Ovary (tissue), 9 donors: ENCODE data around the gene MMP24. TPM values are rescaled to one million over a fixed set of nuclear protein-coding genes. Genes with fewer than 3 reads are reported as not detected.

Experiments used
- DNase-seq, 5 donors: peaks; one replicate each; pipeline ENCODE4 v3.0.0-alpha.2; 2019 to 2020
- H3K27ac ChIP-seq, 2 donors: fragments of 200-600 bp; one replicate each; pipeline versions ENCODE4 v1.5.1 to v1.8.0; 2019 to 2022
- H3K27me3 ChIP-seq: fragments of 200-600 bp; one replicate; pipeline ENCODE4 v1.8.0; 2022
- H3K36me3 ChIP-seq: fragments of 200-600 bp; sonication (generic); one replicate; pipeline ENCODE4 v1.5.1; 2019
- H3K4me1 ChIP-seq: one replicate; pipeline ENCODE4 v1.8.1; 2013; ENCODE audit warnings: mild to moderate bottlenecking, moderate library complexity; ENCODE audit not compliant: insufficient read depth
- H3K4me3 ChIP-seq: fragments of 200-600 bp; sonication (generic); one replicate; pipeline ENCODE4 v1.5.1; 2017
- H3K9me3 ChIP-seq, 2 donors: fragments of 200-600 bp in 1 of 2; sonication (generic) in 1 of 2; one replicate each; pipeline versions ENCODE4 v1.5.1 to v1.8.1; 2013 to 2019; ENCODE audit warnings: mild to moderate bottlenecking in 1 of 2, moderate library complexity in 1 of 2
- CTCF ChIP-seq, 3 donors: fragments of 450-650 bp in 2 of 3; fragments of 200-600 bp in 1 of 3; IDR thresholded peaks; one replicate each; pipeline versions ENCODE4 v1.5.1 to v1.8.0; 2016 to 2022; ENCODE audit warnings: antibody characterized with exemption in 3 of 3, mild to moderate bottlenecking in 1 of 3
- EP300 ChIP-seq: sonication (generic); formaldehyde crosslinking; IDR thresholded peaks from one replicate; pipeline ENCODE4 v1.6.1; 2017; ENCODE audit warnings: antibody characterized with exemption
- POLR2A ChIP-seq: fragments of 450-650 bp; IDR thresholded peaks from one replicate; pipeline ENCODE4 v1.6.1; 2017; ENCODE audit warnings: antibody characterized with exemption, mild to moderate bottlenecking, moderate library complexity
- WGBS, 3 donors: extraction: QIAGEN DNeasy Blood & Tissue Kit in 1 of 3; methylation state at CpG; one replicate each; pipeline versions ENCODE4 v1.1.5 to v1.1.7; 2013 to 2017; 5-methylcytosine and 5-hydroxymethylcytosine counted together
- intact Hi-C, 4 donors: fragments of 100-400 bp; cut with DNase I; formaldehyde crosslinking; loops; one replicate each; pipeline versions ENCODE4 v1.11.0 to v1.15.1; 2022 to 2023
- polyA plus RNA-seq, 2 donors: library from polyadenylated mRNA; stranded (reverse); fragments of 200-250 nt in 1 of 2; fragments of 350-450 nt in 1 of 2; fragmentation: Illumina TruSeq in 1 of 2; extraction: RNeasy Lipid Tissue Mini Kit (QIAGEN cat#74804) in 1 of 2; gene quantifications; one replicate each; pipeline ENCODE4 v1.2.3, GENCODE V29; 2013 to 2014
- total RNA-seq, 7 donors: library from RNA; depleted of rRNA in 2 of 7; stranded (reverse); fragments of >200 nt in 2 of 7; fragmentation: NEBNext Ultra II Directional in 3 of 7; extraction: Animal tissue kit (Norgen Biotek cat#: 25700) in 3 of 7; gene quantifications; one replicate each; pipeline versions ENCODE4 v1.1.0 to v1.2.4, GENCODE V29; 2016 to 2023
- donor health status: DM: no; HTN: no; CAD: no; lungs with moderate emphysema.
- donor health status: DM: no; HTN: no; CAD: no.
- donor health status: Bipolar disorder and iron deficiency.
- donor health status: DM: yes; HTN: yes; CAD: no.
- donor health status: DM: no; HTN: no; CAD: no.
- donor health status: DM: yes; HTN: yes; CAD: no.

Gene MMP24
- total and polyA plus RNA-seq, 9 donors = 0.20 to 10.8 (median 0.67) TPM

- Histone ChIP-seq H3K27me3 (no peaks in the 10 kb centered on the region), H3K27ac (no peak overlapping the region), H3K36me3 (no peaks in the 10 kb centered on the region), H3K4me1 (no peaks in the 10 kb centered on the region), H3K9me3 (no peaks in the 10 kb centered on the region), H3K4me3 (no peak overlapping the region)
- DNase-seq = no peak
- WGBS, 3 donors = 68 to 69% (median 69%) methylated on average over 17 of the region's 17 CpGs
- intact Hi-C loops = no loop called here
- TF ChIP-seq CTCF (IDR thresholded peaks at IDR 0.05) (no peak), EP300 (no peak), POLR2A (no peak)
These were observed 37.2 kb downstream of the MMP24 start for GRCh38 chr20:35263532-35264341.

- Histone ChIP-seq H3K4me3 (no peak overlapping the region), H3K27ac (no peak overlapping the region), H3K9me3 (no peaks in the 10 kb centered on the region), H3K27me3 (no peaks in the 10 kb centered on the region), H3K36me3 (no peaks in the 10 kb centered on the region), H3K4me1 (no peaks in the 10 kb centered on the region)
- WGBS, 3 donors = 77 to 92% (median 83%) methylated on average over 1 of the region's 1 CpG
- intact Hi-C loops = no loop called here
- no peak for DNase-seq
- no peak for TF ChIP-seq CTCF (IDR thresholded peaks at IDR 0.05)
These were observed 38.3 kb downstream of the MMP24 start for GRCh38 chr20:35264755-35265154.

GRCh38 chr20:35267092-35267491 is 40.6 kb downstream of the MMP24 start:
- Histone ChIP-seq H3K4me1 (no peaks in the 10 kb centered on the region), H3K27ac (no peak overlapping the region), H3K4me3 (no peak overlapping the region), H3K27me3 (no peaks in the 10 kb centered on the region), H3K36me3 (no peaks in the 10 kb centered on the region), H3K9me3 (no peaks in the 10 kb centered on the region)
- 90 to 92% (median 91%) methylated on average over 16 of the region's 16 CpGs for WGBS, 3 donors
- intact Hi-C loops = no loop called here
- no peak for DNase-seq
- TF ChIP-seq POLR2A = no peak
- TF ChIP-seq CTCF (IDR thresholded peaks at IDR 0.05) = no peak
- no peak for TF ChIP-seq EP300

GRCh38 chr20:35269055-35269781 is 42.7 kb downstream of the MMP24 start:
- WGBS, 3 donors = 49 to 62% (median 55%) methylated on average over 14 of the region's 14 CpGs
- no peaks in the 10 kb centered on the region for H3K36me3 ChIP-seq
- no peaks in the 10 kb centered on the region for H3K27me3 ChIP-seq
- H3K4me1 ChIP-seq = no peaks in the 10 kb centered on the region
- peak in 4 of 5 donors; percentile 54 to 76 (median 58) for DNase-seq
- TF ChIP-seq CTCF (IDR thresholded peaks at IDR 0.05) (peak in 1 of 3 donors; percentile 21), POLR2A (no peak)
- no peak overlapping the region for H3K4me3 ChIP-seq
- intact Hi-C loops = no loop called here
- no peaks in the 10 kb centered on the region for H3K9me3 ChIP-seq
- H3K27ac ChIP-seq = no peak overlapping the region
